Uterus (tissue), 2 donors: ENCODE results near the gene GPR142.

Experiments
- CTCF ChIP-seq, 4 experiments: fragments of 200-600 bp in 2 of 4; fragments of 450-650 bp in 2 of 4; sonication (generic) in 2 of 4; IDR thresholded peaks; one replicate each; pipeline ENCODE4 v1.5.1; 2016 to 2019; ENCODE audit warnings: antibody characterized with exemption in 4 of 4, mild to moderate bottlenecking in 2 of 4, moderate library complexity in 1 of 4
- POLR2A ChIP-seq, 2 donors: fragments of 450-650 bp; IDR thresholded peaks; one replicate each; pipeline ENCODE4 v1.6.1; 2016; ENCODE audit warnings: antibody characterized with exemption in 2 of 2, mild to moderate bottlenecking in 1 of 2, moderate library complexity in 1 of 2

GRCh38 chr17:74355065-74355464 is 12.2 kb upstream of the GPR142 start:
- no peak for TF ChIP-seq CTCF (IDR thresholded peaks at IDR 0.05)
- TF ChIP-seq POLR2A (IDR thresholded peaks at IDR 0.05): no peak
